ENCODE results near the gene C12orf75.

DNA sequence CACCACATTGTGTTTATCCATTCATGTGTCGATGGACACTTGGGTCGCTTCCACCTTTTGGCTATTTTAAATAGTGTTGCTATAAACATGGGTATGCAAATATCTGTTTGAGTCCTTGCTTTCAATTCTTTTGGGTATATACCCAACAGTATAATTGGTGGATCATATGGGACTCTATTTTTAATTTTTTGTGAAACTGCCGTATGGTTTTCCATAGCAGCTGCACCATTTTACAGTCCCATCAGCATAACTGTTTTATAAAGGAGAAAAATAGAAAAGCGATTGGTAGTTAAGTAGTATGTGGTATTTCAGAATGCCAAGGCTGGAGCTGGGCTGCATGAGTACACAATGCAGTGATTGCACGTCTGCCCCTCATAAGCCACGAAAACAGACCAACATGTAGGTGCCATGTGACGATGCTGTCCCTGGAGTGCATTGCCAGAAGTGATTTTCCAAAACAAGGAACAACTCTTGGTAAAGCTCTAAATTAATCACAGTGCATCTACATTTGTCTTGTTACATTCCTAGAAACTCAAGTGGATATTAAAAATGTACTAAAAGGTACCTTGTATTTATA lies 83.5 kb downstream of the C12orf75 start:
- TF ChIP-seq CTCF (tag by site-specific recombination; IDR thresholded peaks at IDR 0.05) = no peak
- no peak for TF ChIP-seq ZNF585B (tag by site-specific recombination; IDR thresholded peaks at IDR 0.05)
- no peak for TF ChIP-seq ZNF555 (tag by site-specific recombination; conservative IDR thresholded peaks at IDR 0.05)
- TF ChIP-seq ZNF76 (tag by site-specific recombination; IDR thresholded peaks at IDR 0.05; ENCODE audit: borderline replicate concordance, low read depth) = no peak
- TF ChIP-seq, protein P1, sequence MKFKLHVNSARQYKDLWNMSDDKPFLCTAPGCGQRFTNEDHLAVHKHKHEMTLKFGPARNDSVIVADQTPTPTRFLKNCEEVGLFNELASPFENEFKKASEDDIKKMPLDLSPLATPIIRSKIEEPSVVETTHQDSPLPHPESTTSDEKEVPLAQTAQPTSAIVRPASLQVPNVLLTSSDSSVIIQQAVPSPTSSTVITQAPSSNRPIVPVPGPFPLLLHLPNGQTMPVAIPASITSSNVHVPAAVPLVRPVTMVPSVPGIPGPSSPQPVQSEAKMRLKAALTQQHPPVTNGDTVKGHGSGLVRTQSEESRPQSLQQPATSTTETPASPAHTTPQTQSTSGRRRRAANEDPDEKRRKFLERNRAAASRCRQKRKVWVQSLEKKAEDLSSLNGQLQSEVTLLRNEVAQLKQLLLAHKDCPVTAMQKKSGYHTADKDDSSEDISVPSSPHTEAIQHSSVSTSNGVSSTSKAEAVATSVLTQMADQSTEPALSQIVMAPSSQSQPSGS (tag by site-specific recombination; IDR thresholded peaks at IDR 0.05; ENCODE audit: low read depth) = no peak
- TF ChIP-seq TCF7L2 (IDR thresholded peaks at IDR 0.05; ENCODE audit: borderline replicate concordance, low read depth, low read length) = no peak
- TF ChIP-seq GLIS2 (tag by site-specific recombination; IDR thresholded peaks at IDR 0.05) = no peak
- no peak for TF ChIP-seq TRIM28 (IDR thresholded peaks at IDR 0.05; ENCODE audit: borderline replicate concordance, low read length)
